Smooth muscle cell (in vitro differentiated cells): Measurements from ENCODE around the gene BMP2K. TPM values are rescaled to one million over a fixed set of nuclear protein-coding genes. Genes with fewer than 3 reads are reported as not detected.

Experiments used
- DNase-seq: peaks from one replicate; lab custom pipeline; 2025; ENCODE audit not compliant: unreplicated experiment; lab: John Stamatoyannopoulos, UW
- H2AFZ ChIP-seq: fragments of 200-600 bp; sonication (generic); 2 replicates; pipeline ENCODE4 v1.6.0; 2016; ENCODE audit warnings: antibody characterized with exemption, low read depth, mild to moderate bottlenecking
- H3F3A ChIP-seq: fragments of 200-600 bp; sonication (generic); 2 replicates; pipeline ENCODE4 v1.6.0; 2017; ENCODE audit warnings: antibody characterized with exemption, low read depth
- H3K27ac ChIP-seq: fragments of 200-600 bp; sonication (generic); 2 replicates; pipeline ENCODE4 v1.5.1; 2016; ENCODE audit warnings: low read depth, mild to moderate bottlenecking
- H3K27me3 ChIP-seq: fragments of 200-600 bp; sonication (generic); 2 replicates; pipeline ENCODE4 v1.6.1; 2016; ENCODE audit warnings: low read depth, mild to moderate bottlenecking
- H3K36me3 ChIP-seq: fragments of 200-600 bp; sonication (generic); 2 replicates; pipeline ENCODE4 v1.5.1; 2016; ENCODE audit warnings: low read depth
- H3K4me1 ChIP-seq: fragments of 200-600 bp; sonication (generic); 2 replicates; pipeline ENCODE4 v1.5.1; 2016; ENCODE audit warnings: low read depth
- H3K4me2 ChIP-seq: fragments of 200-600 bp; sonication (generic); 2 replicates; pipeline ENCODE4 v1.6.0; 2016; ENCODE audit warnings: mild to moderate bottlenecking
- H3K4me3 ChIP-seq: fragments of 200-600 bp; sonication (generic); 2 replicates; pipeline ENCODE4 v1.5.1; 2016; ENCODE audit warnings: mild to moderate bottlenecking
- H3K79me2 ChIP-seq: fragments of 200-600 bp; sonication (generic); 2 replicates; pipeline ENCODE4 v1.6.0; 2016; ENCODE audit warnings: low read depth, mild to moderate bottlenecking
- H3K9ac ChIP-seq: fragments of 200-600 bp; sonication (generic); 2 replicates; pipeline ENCODE4 v1.6.0; 2016; ENCODE audit warnings: low read depth
- H3K9me3 ChIP-seq: fragments of 200-600 bp; sonication (generic); replicated peaks from 2 replicates; pipeline ENCODE4 v1.5.1; 2016; ENCODE audit warnings: low read depth
- H4K20me1 ChIP-seq: fragments of 200-600 bp; sonication (generic); 2 replicates; pipeline ENCODE4 v1.6.0; 2016; ENCODE audit warnings: low read depth
- CTCF ChIP-seq: fragments of 200-600 bp; sonication (generic); IDR thresholded peaks from 2 replicates; pipeline ENCODE4 v1.5.1; 2017; ENCODE audit warnings: borderline replicate concordance, mild to moderate bottlenecking, antibody characterized with exemption; ENCODE audit not compliant: insufficient read depth, poor library complexity, severe bottlenecking
- WGBS: methylation state at CpG from one replicate; pipeline ENCODE4 v1.1.7; 2016; ENCODE audit warnings: low lambda C conversion rate; 5-methylcytosine and 5-hydroxymethylcytosine counted together
- polyA plus RNA-seq: library from polyadenylated mRNA; unstranded; fragments of >200 nt; fragmentation: Nextera tagmentation; extraction: Ambion mirVana; gene quantifications from 2 replicates; pipeline ENCODE4 v1.2.1, GENCODE V29; 2016
- total RNA-seq: library from RNA; depleted of rRNA; stranded (reverse); fragments of >200 nt; gene quantifications from 2 replicates; pipeline ENCODE4 v1.2.3, GENCODE V29; 2014

The BMP2K gene
- total and polyA plus RNA-seq, 2 experiments from 2014 or later, result 3.9 to 32.0 TPM

DNA sequence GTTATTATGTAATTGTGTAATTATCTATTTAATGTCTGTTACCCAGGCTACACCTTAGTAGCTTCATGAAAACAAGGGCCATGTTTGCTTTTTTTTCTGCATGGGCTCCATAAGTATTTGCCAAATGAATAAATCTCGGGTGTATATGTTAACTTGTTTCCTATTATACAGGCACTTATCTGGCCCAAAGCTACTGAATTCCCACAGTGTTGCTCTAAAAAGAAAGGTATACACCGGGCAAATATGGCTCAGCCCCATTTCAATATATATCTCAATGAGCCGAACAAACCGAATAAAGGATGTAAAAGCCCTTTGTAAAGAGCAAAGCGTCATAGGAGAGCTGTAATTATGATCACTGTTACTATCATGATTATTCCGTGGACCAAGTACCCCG, 162.3 kb downstream of the BMP2K start:
- Histone ChIP-seq H3K79me2 (no peaks in the 10 kb centered on the region), H3F3A (no peaks in the 10 kb centered on the region), H3K9me3 (no peaks in the 10 kb centered on the region), H2AFZ (peak overlapping the region; percentile 96), H3K4me2 (peak overlapping the region; percentile 88), H3K27me3 (no peaks in the 10 kb centered on the region), H3K4me3 (peak overlapping the region; percentile 67), H3K9ac (peak overlapping the region; percentile 76), H4K20me1 (peaks cover 4% of the 10 kb centered on the region), H3K36me3 (no peaks in the 10 kb centered on the region), H3K27ac (no peak overlapping the region), H3K4me1 (peaks cover 21% of the 10 kb centered on the region)
- DNase-seq, result no peak
- no peak for TF ChIP-seq CTCF
- WGBS, result 13% methylated on average over 7 of the region's 7 CpGs

- Histone ChIP-seq H3K79me2 (no peaks in the 10 kb centered on the region), H3K4me3 (peak within 1 kb of the TSS; percentile 67), H3K36me3 (no peaks in the 10 kb centered on the region), H2AFZ (peak within 1 kb of the TSS; percentile 96), H3K27me3 (no peaks in the 10 kb centered on the region), H3K9me3 (no peaks in the 10 kb centered on the region), H4K20me1 (peaks cover 4% of the 10 kb centered on the region), H3F3A (no peaks in the 10 kb centered on the region), H3K27ac (no peak within 1 kb of the TSS), H3K9ac (peak within 1 kb of the TSS; percentile 76), H3K4me1 (peaks cover 21% of the 10 kb centered on the region), H3K4me2 (peak within 1 kb of the TSS; percentile 88)
- TF ChIP-seq CTCF, result no peak
- DNase-seq, result peak; percentile 60
- 1% methylated on average over 64 of the region's 77 CpGs for WGBS
These were observed 162.9 kb downstream of the BMP2K start, which contains the start of gene PAQR3 for GRCh38 chr4:78938868-78939666. TSS of gene PAQR3 (minus strand) at chr4:78939438. CDS start at chr4:78939224, 214 bp downstream.

DNA sequence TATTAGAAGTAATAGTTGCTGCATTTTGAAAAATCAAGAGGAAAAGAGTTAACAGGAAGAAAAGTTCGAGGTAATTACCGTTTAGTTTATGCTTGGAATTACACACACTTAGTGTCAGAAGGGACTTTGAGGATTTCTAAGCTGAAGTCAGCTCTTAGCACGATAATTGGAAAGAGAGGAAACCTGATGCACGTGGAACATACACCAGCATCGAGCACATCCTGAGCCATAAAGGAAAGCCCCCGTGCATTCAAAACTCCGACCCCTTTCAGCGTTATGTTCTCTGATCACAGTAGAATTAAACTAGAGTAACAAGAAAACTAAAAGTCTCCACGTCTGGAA, 163.5 kb downstream of the BMP2K start:
- DNase-seq, result no peak
- H3K4me2 ChIP-seq, result peak overlapping the region; percentile 88
- WGBS, result 3% methylated on average over 9 of the region's 9 CpGs
- H3K4me3 ChIP-seq, result peak overlapping the region; percentile 67
- H3F3A ChIP-seq, result no peaks in the 10 kb centered on the region
- H2AFZ ChIP-seq, result peak overlapping the region; percentile 89
- no peak overlapping the region for H3K27ac ChIP-seq
- no peaks in the 10 kb centered on the region for H3K79me2 ChIP-seq
- no peak for TF ChIP-seq CTCF
- peaks cover 21% of the 10 kb centered on the region for H3K4me1 ChIP-seq
- H3K27me3 ChIP-seq, result no peaks in the 10 kb centered on the region
- H3K9me3 ChIP-seq, result no peaks in the 10 kb centered on the region
- H3K36me3 ChIP-seq, result no peaks in the 10 kb centered on the region
- peak overlapping the region; percentile 25 for H3K9ac ChIP-seq
- H4K20me1 ChIP-seq, result peaks cover 4% of the 10 kb centered on the region

DNA sequence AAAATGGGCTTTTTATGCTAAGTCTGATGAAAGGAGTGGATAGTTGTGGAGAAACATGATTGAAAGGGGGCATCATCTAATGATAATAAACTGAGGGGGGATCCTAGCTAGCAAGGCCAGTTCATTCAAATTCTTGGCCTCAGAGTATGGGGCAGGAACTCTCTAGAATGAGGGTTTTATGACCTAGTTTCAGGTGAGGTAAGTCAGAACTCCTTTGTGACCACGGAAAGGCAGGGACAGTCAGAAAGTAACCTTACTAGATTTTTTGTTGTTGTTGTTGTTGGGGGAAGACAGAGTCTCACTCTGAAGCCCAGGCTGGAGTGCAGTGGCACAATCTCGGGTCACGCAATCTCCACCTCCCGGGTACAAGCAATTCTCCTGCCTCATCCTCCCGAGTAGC, 164.6 kb downstream of the BMP2K start:
- no peak for DNase-seq
- Histone ChIP-seq H2AFZ (no peak overlapping the region), H3K27ac (no peak overlapping the region), H3K79me2 (no peaks in the 10 kb centered on the region), H3K9me3 (no peaks in the 10 kb centered on the region), H3F3A (no peaks in the 10 kb centered on the region), H3K36me3 (no peaks in the 10 kb centered on the region), H3K9ac (no peak overlapping the region), H3K4me1 (peaks cover 21% of the 10 kb centered on the region), H3K4me2 (no peak overlapping the region), H4K20me1 (no peaks in the 10 kb centered on the region), H3K27me3 (no peaks in the 10 kb centered on the region), H3K4me3 (no peak overlapping the region)
- no peak for TF ChIP-seq CTCF
- 95% methylated on average over 5 of the region's 5 CpGs for WGBS
